ENCODE data around the gene SH3RF3. TPM values are rescaled to one million over a fixed set of nuclear protein-coding genes. Genes with fewer than 3 reads are reported as not detected.

Gene SH3RF3
- polyA plus RNA-seq, 1 donor (not counting 4 experiments of a cell fraction or from before 2014, with no cell fraction given) = 0.08 TPM

- no peak overlapping the region for H3K4me3 ChIP-seq (ENCODE audit: control insufficient read depth in 2 of 3, extremely low read depth in 1 of 3, insufficient read depth in 2 of 3, low read depth in 1 of 3, low read length in 3 of 3)
- no peak overlapping the region for H3K9ac ChIP-seq (ENCODE audit: control insufficient read depth, extremely low read depth, insufficient read depth, low read length)
- H3K4me2 ChIP-seq (ENCODE audit: control insufficient read depth, extremely low read depth, insufficient read depth, low read depth, low read length) = no peak overlapping the region
- FAIRE-seq (no peak), DNase-seq (ENCODE audit: low read depth, low spot score) (no peak)
- peaks cover 6% of the 10 kb centered on the region for H3K4me1 ChIP-seq (ENCODE audit: control insufficient read depth, extremely low read depth, insufficient read depth, low read length)
- peaks cover 19% of the 10 kb centered on the region for H3K27me3 ChIP-seq (ENCODE audit: control insufficient read depth, extremely low read depth, insufficient read depth, low read length)
- no peaks in the 10 kb centered on the region for H4K20me1 ChIP-seq (ENCODE audit: control insufficient read depth, extremely low read depth, insufficient read depth, low read length)
- dilution Hi-C loops (cut with MboI; ENCODE audit: extremely low pct_ligation_motif_present, low sequenced_read_pairs) = no loop called here
- H3K36me3 ChIP-seq (ENCODE audit: control insufficient read depth in 2 of 2, extremely low read depth in 1 of 2, insufficient read depth in 2 of 2, low read length in 2 of 2) = no peaks in the 10 kb centered on the region
- no peaks in the 10 kb centered on the region for H3K9me1 ChIP-seq (ENCODE audit: control insufficient read depth, extremely low read depth, insufficient read depth, low read length)
- H3K79me2 ChIP-seq (ENCODE audit: control insufficient read depth, insufficient read depth, low read length) = no peaks in the 10 kb centered on the region
- TF ChIP-seq CTCF (optimal IDR thresholded peaks at IDR 0.05 in 1 of 3, IDR thresholded peaks at IDR 0.05 in 1 of 3, conservative IDR thresholded peaks at IDR 0.05 in 1 of 3; ENCODE audit: extremely low read depth in 1 of 3, insufficient read depth in 2 of 3, low read length in 3 of 3) (no peak), EZH2 (IDR thresholded peaks at IDR 0.05; ENCODE audit: low read length) (no peak)
- H2AFZ ChIP-seq (ENCODE audit: control insufficient read depth, low read length) = no peak overlapping the region
- H3K9me3 ChIP-seq (ENCODE audit: control insufficient read depth, low read depth, low read length) = no peaks in the 10 kb centered on the region
- no peak overlapping the region for H3K27ac ChIP-seq (ENCODE audit: control insufficient read depth, insufficient read depth, low read length)
These were observed 258.9 kb downstream of the SH3RF3 start for GRCh38 chr2:109387778-109388469.

- dilution Hi-C loops (cut with MboI; ENCODE audit: extremely low pct_ligation_motif_present, low sequenced_read_pairs) = no loop called here
- H3K79me2 ChIP-seq (ENCODE audit: control insufficient read depth, insufficient read depth, low read length) = no peaks in the 10 kb centered on the region
- no peak overlapping the region for H3K9ac ChIP-seq (ENCODE audit: control insufficient read depth, extremely low read depth, insufficient read depth, low read length)
- no peaks in the 10 kb centered on the region for H3K9me1 ChIP-seq (ENCODE audit: control insufficient read depth, extremely low read depth, insufficient read depth, low read length)
- TF ChIP-seq CTCF (optimal IDR thresholded peaks at IDR 0.05 in 1 of 3, IDR thresholded peaks at IDR 0.05 in 1 of 3, conservative IDR thresholded peaks at IDR 0.05 in 1 of 3; ENCODE audit: extremely low read depth in 1 of 3, insufficient read depth in 2 of 3, low read length in 3 of 3) (no peak), EZH2 (IDR thresholded peaks at IDR 0.05; ENCODE audit: low read length) (no peak)
- H3K4me1 ChIP-seq (ENCODE audit: control insufficient read depth, extremely low read depth, insufficient read depth, low read length) = no peaks in the 10 kb centered on the region
- no peak overlapping the region for H3K4me2 ChIP-seq (ENCODE audit: control insufficient read depth, extremely low read depth, insufficient read depth, low read depth, low read length)
- H3K27ac ChIP-seq (ENCODE audit: control insufficient read depth, insufficient read depth, low read length) = no peak overlapping the region
- peaks cover 27% of the 10 kb centered on the region for H3K27me3 ChIP-seq (ENCODE audit: control insufficient read depth, extremely low read depth, insufficient read depth, low read length)
- no peak for DNase-seq (ENCODE audit: low read depth, low spot score)
- H2AFZ ChIP-seq (ENCODE audit: control insufficient read depth, low read length) = no peak overlapping the region
- no peaks in the 10 kb centered on the region for H4K20me1 ChIP-seq (ENCODE audit: control insufficient read depth, extremely low read depth, insufficient read depth, low read length)
- H3K36me3 ChIP-seq (ENCODE audit: control insufficient read depth in 2 of 2, extremely low read depth in 1 of 2, insufficient read depth in 2 of 2, low read length in 2 of 2) = no peaks in the 10 kb centered on the region
- no peak for FAIRE-seq
- H3K4me3 ChIP-seq (ENCODE audit: control insufficient read depth in 2 of 3, extremely low read depth in 1 of 3, insufficient read depth in 2 of 3, low read depth in 1 of 3, low read length in 3 of 3) = no peak overlapping the region
- H3K9me3 ChIP-seq (ENCODE audit: control insufficient read depth, low read depth, low read length) = no peaks in the 10 kb centered on the region
These were observed 262.2 kb downstream of the SH3RF3 start for GRCh38 chr2:109391243-109391642.

All from keratinocyte (primary cell).